Parietal lobe (tissue), 2 donors: ENCODE measurements around the gene IPO5. TPM values are rescaled to one million over a fixed set of nuclear protein-coding genes. Genes with fewer than 3 reads are reported as not detected.

Experiments used
- small RNA-seq: library from RNA; depleted of rRNA; stranded (forward); fragments of <200 nt; gene quantifications from one replicate; pipeline ENCODE3, GENCODE V24; 2014; ENCODE audit warnings: low replicate concordance
- total RNA-seq: library from RNA; depleted of rRNA; stranded (reverse); fragments of >200 nt; gene quantifications from one replicate; pipeline ENCODE4 v1.2.3, GENCODE V29; 2014

Gene IPO5
- total RNA-seq, result 255 TPM

DNA sequence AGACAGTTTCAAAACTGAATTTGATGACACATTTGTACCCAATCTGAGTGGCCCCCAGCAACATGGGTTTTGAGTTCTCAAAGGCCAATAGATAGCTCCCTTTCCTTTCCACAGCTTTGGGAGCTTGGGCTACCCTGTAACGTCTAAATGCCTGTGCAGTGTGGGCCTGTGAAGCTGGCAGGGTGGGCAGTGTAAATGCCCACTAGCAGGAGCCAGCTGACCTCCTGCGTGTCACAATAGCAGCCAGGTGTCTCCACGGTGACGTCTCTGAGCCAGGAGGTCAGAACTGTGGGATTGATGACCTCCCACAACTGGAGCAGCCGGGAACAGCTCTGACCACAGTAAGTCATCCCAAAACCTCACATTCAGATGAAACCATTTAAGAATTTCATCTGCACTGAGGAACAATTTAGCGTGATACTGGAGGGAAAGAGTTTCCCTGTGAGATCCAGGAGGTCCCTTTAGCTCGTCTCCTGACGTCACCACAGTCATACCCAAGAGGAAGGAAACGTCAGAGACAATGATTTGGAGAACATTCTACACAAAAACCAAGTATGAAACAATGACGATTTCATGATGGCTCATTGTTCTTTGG lies at the start of gene IPO5:
Gene IPO5 (plus strand): TSS at position 300 of the 595 bp plus-strand sequence. CDS start 23,022 bp downstream, outside the sequence.

Small RNAs within 50 kb of the gene (small RNA-seq; reads per million reads assigned to genes)
- gene FTLP8, result not detected

Other genes with a start within 250 kb of the IPO5 start
- gene FARP1, start 189.4 kb downstream of the IPO5 start, total RNA-seq, result 200 TPM
- gene RNF113B, start 223.6 kb downstream of the IPO5 start, total RNA-seq, result not detected